Stimulated activated CD8-positive, alpha-beta memory T cell treated with anti-CD3 and anti-CD28 coated beads, Interleukin-15, amount 100 ng/mL, for 48 hours (primary cell): Measurements from ENCODE around the gene FLYWCH2.

Experiments used
- DNase-seq, 2 donors: peaks; one replicate each; pipeline ENCODE4 v3.0.0-alpha.2; 2020; ENCODE audit warnings: low read depth in 2 of 2

Gene FLYWCH2, protein sequence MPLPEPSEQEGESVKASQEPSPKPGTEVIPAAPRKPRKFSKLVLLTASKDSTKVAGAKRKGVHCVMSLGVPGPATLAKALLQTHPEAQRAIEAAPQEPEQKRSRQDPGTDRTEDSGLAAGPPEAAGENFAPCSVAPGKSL

DNA sequence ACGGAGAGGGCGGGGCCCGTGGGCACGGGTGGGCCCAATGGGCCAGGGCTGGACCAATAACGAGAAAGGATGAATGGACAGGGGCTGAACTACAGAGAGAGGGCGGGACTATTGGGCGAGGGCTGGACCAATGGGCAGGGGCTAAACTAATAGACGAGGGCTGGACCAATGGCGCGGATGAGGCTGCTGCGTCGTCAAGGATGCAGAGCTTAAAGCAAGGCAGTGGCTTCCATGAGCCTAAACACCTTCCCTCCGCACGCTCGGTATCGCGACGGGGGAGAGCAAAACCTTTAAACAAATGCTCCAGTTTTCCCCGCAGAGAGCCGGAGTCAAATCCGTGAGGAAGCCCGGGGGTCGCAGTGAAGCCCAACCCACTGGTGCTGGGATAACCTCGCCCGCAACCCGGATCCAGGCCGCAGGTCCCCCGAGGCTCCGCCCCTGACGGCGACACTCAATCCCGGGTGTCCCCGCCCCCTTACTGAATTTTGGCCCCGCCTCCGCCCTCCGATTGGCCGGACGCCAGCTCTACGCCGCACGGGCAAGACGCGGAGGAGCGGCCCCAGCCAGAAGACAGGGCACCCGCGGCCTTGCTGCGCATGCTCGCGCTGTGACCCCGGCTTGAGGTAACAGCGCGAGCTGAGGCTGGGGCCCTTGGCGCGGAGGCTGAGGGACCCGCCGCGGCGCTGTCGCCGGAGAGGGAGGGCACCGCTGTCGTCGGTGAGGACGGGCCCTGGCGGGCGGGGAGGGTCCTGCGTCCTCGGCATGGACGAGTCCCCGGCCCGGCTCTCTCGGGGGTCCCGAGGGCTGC lies at the start of gene FLYWCH2:
Gene FLYWCH2 (plus strand): TSS at position 566 of the 808 bp plus-strand sequence. CDS start 13,235 bp downstream, outside the sequence.
- peak; percentile 98 to 99 for DNase-seq

DNA sequence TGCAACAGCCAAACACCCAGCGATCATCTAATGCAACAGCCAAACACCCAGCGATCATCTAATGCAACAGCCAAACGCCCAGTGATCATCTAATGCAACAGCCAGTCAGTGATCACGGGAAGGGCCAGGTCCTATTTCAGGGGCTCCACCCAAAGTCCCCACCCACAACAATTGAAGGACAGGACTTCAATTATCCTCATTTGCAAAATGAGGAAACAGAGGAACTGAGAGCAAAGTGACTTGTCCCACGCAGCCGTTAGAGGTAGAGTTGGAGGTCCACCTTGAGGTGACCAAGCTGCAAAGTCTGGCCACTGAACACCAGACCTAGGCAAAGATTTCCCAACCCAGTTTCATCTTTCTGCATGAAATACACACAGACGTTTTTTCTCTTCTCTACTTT lies 49.2 kb upstream of the FLYWCH2 start:
- no peak for DNase-seq

DNA sequence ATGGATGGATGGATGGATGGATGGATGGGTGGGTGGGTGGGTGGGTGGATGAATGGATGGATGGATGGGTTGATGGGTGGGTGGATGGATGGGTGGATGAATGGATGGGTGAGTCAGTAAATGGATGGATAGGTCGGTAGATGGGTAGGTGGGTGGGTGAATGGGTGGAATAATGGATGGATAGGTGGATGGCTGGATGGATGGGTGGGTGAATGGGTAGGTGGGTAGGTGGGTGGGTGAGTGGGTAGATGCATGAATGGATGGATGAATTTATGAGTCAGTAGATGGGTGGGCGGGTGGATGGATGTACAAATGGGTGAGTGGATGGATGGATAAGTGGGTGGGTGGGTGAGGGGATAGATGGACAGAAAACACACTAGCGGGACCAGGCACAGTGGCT lies 48.0 kb upstream of the FLYWCH2 start:
- DNase-seq: no peak

DNA sequence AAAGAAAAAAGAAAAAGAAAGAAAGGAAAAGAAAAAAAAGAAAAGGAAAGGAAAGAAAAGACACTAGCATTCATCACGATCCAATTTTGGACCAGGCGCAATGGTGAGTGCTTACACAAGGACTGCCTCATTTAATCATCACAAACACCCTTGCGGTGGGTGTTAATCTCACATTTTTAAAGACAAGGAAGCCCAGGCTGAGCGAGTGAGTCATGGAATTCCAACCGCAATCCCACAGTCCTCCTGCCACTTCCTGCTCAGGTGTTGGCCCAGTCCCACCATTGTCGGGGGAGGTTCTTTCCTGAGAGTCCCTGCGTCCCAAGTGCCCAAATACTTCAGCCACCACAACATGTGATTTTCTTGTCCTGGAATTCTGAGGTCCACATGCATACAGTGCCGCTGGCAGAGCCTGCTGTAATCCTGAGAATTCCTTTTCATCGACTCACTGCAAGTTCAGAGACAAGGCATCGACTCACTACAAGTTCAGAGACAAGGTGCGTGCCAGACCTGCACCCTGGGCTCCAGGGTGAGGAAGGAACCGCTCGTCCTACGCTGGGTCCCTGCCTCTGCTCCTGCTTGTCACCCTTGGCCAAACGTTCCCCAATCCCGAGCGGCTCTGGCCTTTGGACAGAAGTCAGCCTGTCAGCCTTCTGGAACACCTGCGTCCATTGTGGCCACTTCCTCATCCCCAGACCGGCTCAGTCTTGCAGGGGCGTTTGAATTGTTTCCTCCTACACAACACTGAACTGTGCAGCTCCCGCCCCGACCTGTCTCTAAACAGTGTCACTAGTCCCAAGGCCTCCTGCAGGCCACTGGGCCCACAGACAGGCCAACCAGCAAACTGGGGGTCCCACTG lies 47.1 kb upstream of the FLYWCH2 start:
- no peak for DNase-seq

DNA sequence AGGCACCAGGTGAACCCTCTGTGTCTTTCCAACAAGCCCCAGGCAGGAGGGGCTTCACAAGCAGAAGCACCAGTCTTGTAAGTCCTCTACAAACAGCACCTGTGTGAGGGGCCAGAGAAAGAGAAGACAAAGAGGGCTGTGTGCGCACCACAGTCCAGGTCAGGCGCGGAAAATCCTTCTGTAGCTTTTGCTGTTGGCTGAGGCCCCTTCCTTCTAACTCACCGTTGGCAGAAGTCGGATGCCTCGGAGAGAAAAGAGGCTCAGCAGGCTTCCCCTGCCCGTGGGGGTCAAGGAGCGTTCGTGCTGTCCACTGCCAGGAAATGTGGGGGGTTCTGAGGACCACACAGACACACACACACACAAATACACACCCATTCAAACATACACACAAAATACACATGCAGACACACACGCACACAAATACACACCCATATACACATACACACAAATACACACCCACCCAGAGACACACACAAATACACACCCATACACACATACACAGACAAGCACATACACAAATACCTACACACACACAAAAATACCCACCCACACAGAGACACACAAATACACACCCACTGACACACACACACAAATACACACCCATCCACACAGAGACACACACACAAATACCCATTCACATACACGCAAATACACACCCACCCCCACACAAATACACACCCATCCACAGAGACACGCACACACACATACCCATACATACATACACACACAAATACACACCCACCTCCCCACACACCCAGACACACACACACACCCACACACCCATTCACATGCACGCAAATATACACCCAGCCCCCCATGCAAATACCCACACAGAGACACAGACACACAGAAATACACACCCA lies 46.1 kb upstream of the FLYWCH2 start:
- DNase-seq: no peak

DNA sequence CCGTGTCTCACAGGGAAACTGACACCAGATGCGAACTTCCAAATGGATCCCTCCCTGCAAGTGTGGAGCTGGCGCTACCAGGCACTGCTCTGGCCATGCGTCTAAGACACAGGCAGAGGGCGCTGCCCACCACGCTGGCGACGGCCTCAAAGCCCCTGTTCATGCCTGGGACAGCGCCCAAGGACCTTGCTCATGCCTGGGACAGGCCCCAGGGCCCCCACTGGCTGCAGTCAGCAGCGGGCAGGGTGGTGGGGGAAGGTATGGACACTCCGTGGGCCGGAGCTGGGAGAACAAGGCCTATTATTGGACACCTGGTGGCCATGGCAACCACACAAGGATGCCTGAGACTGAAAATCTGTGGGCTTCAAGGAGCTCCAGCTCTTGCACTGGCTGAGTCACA lies 44.1 kb upstream of the FLYWCH2 start:
- peak; percentile 38 for DNase-seq

DNA sequence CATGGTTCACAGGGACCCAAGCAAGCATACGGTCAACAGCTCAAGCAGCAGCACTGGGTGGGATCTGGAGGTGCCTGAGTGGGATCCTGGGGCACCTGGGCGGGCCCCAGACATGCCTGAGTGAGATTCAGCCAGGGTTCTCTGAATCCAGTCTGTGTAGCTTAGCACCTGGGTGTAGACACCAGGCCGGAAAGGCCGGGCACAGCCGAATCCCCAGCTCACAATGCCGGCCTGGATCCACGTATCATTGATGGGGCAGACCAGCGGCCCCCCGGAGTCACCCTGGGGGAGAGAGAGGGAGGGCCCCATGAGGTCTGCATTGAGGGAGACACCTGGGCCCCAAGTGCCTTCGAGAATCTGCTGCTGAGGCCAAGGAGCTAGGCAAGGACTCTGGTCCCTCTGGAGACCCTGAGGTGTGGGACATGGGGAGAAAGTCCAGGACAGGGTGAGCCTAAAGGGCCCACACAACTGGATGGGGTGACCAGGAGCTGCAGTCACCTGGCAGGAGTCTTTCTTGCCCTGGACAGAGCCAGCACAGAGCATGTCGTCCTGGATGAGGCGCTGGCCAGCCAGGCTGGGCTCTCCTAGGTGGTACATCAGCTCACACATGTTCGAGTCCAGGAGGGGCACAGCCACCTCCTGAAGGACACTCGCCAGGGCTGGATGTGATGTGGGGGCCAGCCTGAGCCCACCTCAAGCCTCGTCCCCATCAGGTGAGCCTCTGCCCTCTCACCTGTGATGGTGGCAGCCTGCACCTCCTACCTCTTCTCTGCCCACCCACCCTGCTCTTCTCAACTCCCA lies 43.2 kb upstream of the FLYWCH2 start:
- no peak for DNase-seq

DNA sequence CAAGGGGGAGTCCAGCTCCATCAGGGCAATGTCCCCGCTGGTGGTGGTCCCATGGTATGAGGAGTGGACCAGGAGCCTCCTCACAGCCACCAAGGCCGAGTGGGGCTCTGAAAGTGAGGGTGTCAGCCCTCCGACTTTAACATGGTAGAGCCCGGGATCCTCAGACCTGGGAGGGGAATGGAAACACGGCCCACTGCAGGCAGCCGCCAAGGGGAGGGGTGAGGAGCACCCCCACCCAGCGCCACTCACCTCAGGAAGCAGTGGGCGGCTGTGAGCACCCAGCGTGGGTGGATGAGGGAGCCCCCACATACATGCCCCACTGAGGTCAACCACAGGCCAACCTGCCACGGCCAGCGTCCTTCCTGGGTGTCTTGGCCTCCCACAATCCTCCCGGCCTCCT lies 42.1 kb upstream of the FLYWCH2 start:
- DNase-seq: no peak

DNA sequence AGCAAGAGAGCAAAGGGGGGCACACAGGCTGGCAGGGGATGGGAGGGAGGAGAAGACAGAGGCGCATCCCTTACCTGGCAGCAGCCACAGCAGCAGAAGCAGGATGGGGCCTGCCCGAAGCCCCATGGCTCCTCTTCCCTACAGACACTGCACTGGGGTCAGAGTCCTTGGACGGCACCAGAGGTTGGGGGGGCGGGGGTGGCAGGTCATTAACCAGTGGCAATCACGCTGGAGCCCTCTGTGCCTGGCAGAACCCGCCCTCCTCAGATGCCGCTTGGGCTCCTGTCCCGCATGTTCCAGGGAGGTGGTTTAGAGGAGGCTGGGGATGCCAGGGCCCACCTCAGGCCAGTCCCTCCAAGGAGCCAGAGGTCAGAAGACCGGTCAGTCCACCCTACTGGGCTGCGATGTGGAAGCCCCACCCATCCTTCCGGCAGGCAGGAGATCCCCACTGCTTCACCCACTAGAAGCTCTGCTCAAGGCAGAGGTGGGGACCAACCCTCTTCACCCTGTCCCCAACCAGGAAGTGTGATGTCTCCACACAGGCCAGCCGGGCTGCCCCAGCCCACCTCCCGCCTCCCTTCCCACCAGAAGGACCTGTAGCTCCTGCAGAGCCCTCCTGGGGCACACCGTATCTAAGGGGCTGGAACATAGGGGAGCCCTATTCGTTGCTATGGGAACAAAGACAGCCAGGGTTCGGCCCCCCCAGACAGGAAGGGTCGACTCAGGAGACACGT lies 41.2 kb upstream of the FLYWCH2 start:
- DNase-seq: no peak

DNA sequence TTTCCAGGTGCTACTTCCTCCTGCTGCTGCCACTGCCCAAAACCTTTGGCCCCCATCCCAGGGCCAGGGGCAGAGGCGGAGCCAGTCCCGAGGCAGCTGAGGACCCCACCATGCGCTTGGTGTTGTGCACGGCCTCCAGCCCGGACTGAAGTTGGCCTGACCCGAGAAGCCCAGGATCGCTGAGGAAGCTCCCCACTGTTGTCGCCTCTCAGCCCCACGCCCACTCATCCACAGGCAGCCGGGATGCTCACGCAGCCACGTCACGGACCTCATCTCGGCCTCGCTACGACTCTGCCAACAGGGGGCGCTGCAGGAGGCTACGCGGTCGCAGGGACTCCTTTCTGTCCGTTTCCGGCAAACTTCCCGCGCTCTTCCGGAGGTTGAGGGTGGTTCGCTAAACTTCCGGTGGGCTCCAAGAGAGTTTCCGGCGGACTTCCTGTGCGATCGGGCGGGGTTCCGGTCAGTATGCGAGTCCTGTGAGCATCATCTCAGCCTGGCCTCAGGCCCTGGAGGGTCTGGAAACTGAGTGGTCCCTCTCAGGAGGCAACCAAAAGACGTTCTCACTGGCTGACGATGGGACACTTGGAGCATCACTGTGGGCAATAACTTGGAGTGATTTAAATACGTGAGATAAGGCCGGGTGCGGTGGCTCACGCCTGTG lies 40.5 kb upstream of the FLYWCH2 start:
- DNase-seq: peak; percentile 81 to 85

DNA sequence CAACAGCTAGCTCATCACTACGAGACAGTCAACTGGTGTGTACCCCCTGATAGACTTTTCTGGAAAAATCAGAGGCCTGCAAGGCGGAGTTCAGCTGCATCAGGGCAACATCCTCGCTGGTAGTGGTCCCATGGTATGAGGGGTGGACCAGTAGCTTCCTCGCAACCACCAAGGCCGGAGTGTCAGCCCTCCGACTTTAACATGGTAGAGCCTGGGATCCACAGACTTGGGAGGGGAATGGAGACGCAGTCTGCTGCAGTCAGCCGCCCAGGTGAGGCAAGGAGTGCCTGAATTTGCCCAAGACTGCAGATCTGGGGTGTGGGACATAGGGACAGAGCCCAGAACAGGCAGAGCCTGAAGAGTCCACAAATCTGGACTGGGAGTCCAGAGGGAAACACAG lies 39.5 kb upstream of the FLYWCH2 start:
- DNase-seq: no peak

DNA sequence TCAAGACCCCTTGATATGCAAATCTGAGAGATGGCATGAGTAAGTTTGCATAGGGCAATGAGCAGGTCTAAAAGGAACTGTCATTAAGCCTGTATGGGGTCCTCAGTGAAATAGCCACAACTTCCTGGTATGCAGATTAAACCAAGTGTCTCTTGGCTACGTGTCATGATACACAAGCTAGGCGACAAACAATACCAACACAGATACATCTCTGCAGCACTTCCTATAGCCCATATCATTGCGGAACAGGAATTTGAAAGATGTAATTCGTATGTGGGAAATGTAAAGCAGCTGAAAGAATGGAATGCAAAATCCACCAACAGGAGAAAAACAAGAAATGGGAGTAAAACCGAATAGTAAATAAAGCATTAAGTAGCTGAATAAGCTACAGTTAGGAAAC lies 37.9 kb upstream of the FLYWCH2 start:
- no peak for DNase-seq

DNA sequence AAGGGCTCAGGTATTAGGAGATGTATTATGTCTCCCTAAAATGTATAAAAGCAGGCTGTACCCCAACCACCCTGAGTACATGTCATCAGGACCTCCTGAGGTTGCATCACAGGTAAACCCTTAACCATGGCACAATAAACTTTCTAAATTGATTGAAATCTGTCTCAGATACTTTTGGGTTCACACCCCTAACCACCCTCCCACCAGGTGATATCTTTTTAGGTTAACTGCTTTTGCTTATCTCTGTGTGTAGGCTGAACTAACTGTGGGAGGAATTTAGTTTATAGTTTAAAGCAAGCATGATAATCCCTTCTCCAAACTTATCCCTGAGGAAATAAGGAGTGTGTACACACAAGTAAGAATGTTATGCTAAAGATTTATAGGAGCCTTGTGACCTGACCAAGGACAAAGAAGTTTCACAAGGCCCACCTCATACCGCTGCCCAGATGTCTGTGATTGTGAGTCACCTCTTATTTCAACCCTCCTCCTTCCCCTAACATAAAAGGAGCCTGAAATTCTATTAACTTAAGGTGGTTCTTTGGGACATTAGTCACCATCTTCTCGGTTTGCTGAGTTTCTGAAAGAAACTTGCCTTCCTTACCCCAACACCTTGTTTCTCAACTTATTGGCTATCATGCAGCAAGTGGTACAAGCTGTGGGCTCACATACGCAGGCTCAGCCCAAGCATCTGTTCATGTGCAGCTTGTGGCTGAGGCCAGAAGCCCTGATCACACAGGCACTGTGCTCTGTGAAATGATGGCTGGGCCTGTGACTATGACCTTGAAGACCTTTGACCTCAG lies 36.3 kb upstream of the FLYWCH2 start:
- DNase-seq: no peak

DNA sequence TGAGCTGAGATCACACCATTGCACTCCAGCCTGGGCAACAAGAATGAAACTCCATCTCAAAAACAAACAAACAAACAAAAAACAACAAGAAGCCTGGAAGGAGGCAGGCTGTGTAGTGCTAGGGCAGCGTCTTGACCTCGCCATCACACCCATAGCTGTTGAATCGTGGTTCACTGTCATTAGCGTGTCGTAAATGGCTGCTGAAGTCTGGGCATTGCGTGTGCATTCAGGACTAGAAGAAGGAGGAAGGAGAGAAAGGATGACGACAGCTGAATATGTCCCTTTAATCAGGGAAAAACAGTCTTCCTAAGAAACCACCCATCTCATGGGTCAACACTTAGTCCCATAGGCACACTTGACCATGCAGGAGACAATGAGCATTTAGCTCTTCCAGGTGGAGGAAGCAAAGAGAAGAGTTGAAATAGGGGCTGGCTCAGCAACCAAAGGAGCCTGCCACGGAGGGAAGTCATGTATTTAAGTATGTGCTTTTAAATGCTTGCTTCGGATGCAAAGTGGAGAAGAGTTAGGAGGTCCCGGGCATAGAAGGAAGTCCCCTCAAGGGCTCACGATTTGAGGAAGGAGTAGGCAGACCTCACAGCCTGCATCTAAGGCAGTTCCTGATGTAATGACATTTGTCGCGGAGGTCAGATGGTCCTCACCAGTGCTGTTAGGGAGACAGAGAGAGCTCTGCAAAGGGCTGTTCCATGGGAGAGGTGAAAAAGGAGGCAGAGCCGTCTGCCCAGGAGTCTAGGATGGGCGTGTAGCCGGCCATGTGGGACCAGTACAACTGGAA lies 33.9 kb upstream of the FLYWCH2 start:
- no peak for DNase-seq

DNA sequence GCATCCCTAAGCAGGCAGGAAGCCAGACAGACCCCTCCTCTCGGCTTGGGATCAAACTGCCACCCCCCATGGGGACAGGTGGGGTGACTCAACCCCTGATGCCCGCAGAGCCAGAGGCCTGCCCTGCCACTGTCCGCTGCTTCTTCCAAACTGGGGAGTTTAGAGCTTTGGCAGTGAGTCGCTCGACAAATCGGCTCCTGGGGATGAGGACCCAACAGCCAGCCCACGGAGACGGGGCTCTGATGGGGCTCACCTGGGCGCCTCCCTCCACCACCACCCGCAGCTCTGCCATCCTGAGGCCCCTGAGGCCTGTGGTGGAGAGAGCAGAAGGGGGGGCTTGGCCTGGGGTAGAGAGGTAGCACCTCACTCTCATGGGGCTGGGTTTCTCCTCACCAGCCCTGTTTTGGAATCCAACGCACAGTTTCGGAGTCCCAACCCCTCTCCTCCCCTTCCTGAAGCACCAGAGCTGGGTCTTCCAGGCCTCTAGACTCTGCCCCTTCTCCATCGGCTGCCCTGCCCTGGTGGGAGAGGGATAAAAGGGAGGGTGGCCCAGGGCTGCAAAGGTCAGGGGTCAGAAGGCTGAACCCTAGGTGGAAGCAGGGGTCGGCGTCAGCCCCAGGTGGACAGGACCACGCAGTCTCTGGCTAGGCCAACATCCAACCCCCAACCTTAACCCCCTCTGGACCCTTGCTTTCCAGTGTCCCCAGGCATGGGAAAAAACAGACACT lies 30.8 kb upstream of the FLYWCH2 start:
- DNase-seq: no peak

DNA sequence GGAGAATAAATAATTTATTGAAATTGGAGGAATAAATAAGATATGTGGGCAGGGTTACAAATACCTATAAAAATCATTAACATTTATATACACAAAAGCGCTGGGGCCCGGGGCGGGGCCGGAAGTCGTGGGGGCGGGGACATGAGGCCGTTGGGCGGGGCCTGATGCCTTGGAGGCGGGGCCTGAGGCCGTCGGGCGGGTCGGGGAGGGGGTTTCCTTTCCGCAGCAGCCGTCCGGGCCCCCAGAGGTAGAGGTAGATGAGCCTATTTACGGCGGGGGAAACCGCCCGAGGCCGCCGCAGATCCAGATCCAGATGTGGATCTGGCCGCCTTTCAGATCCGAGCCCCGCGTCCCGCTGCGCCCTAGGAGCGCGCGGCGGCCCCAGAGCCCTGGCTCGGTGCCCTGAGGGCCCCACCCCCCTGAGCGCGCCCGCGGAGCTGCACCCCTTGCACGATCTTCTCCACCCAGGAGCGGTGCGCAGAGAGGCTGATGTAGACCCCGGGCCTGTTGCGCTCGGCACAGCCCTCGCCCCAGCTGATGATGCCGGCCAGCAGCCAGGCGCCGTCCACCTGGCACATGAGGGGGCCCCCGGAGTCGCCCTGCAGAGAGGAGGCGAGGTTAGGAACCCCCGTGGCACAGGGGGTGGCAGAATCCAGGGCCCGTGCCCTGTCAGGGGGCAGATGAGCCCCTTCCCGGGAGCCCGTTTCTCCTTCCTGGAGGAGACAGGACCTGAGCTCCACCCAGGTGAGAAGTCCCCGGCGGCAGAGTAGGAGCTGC lies 30.1 kb upstream of the FLYWCH2 start:
- no peak for DNase-seq
